Measurements from ENCODE around the gene ISCA2. TPM values are rescaled to one million over a fixed set of nuclear protein-coding genes. Genes with fewer than 3 reads are reported as not detected.

Gene ISCA2
- total RNA-seq, 3 donors from 2014 or later (not counting 1 experiment from before 2014, with no cell fraction given), result 12.0 to 18.2 (median 15.3) TPM

GRCh38 chr14:74510223-74510931 is 16.8 kb downstream of the ISCA2 start:
- Mint-ChIP-seq H3K9me3 (no peaks in the 10 kb centered on the region), H3K4me1 (peaks cover 0 to 12% of the 10 kb centered on the region in 2 donors), H3K27ac (no peak overlapping the region), H3K4me3 (no peak overlapping the region), H3K27me3 (ENCODE audit: low read depth in 2 of 2) (no peaks in the 10 kb centered on the region), H3K36me3 (no peaks in the 10 kb centered on the region)
- TF ChIP-seq CTCF (IDR thresholded peaks at IDR 0.05), result no peak
- no peaks in the 10 kb centered on the region for H3K36me3 ChIP-seq (ENCODE audit: control insufficient read depth, insufficient read depth, low read length)
- intact Hi-C loops (cut with micrococcal nuclease), result no loop called here
- no peak for DNase-seq
- H3K27ac ChIP-seq (ENCODE audit: low read length), result no peak overlapping the region
- H3K4me1 ChIP-seq (ENCODE audit: control insufficient read depth, insufficient read depth, low read length), result peaks cover 9% of the 10 kb centered on the region
- ATAC-seq, result no peak
- H3K27me3 ChIP-seq (ENCODE audit: control insufficient read depth, insufficient read depth, low read length), result no peaks in the 10 kb centered on the region
- no peaks in the 10 kb centered on the region for H3K9me3 ChIP-seq (ENCODE audit: control insufficient read depth, insufficient read depth, low read length)
- WGBS (ENCODE audit: insufficient coverage), result 89% methylated on average over 21 of the region's 21 CpGs
- H3K4me3 ChIP-seq (ENCODE audit: low read length), result no peak overlapping the region

GRCh38 chr14:74510959-74511409 is 17.4 kb downstream of the ISCA2 start:
- no peak overlapping the region for H3K27ac Mint-ChIP-seq
- peaks cover 0 to 12% of the 10 kb centered on the region in 2 donors for H3K4me1 Mint-ChIP-seq
- no peak overlapping the region for H3K4me3 ChIP-seq (ENCODE audit: low read length)
- no peak overlapping the region for H3K4me3 Mint-ChIP-seq
- no peaks in the 10 kb centered on the region for H3K36me3 ChIP-seq (ENCODE audit: control insufficient read depth, insufficient read depth, low read length)
- DNase-seq (no peak), ATAC-seq (no peak)
- H3K27me3 ChIP-seq (ENCODE audit: control insufficient read depth, insufficient read depth, low read length), result no peaks in the 10 kb centered on the region
- H3K27me3 Mint-ChIP-seq (ENCODE audit: low read depth in 2 of 2), result no peaks in the 10 kb centered on the region
- 92% methylated on average over 10 of the region's 10 CpGs for WGBS (ENCODE audit: insufficient coverage)
- H3K9me3 Mint-ChIP-seq, result no peaks in the 10 kb centered on the region
- no peak for TF ChIP-seq CTCF (IDR thresholded peaks at IDR 0.05)
- H3K36me3 Mint-ChIP-seq, result no peaks in the 10 kb centered on the region
- intact Hi-C loops (cut with micrococcal nuclease), result no loop called here
- H3K27ac ChIP-seq (ENCODE audit: low read length), result no peak overlapping the region
- peaks cover 9% of the 10 kb centered on the region for H3K4me1 ChIP-seq (ENCODE audit: control insufficient read depth, insufficient read depth, low read length)
- H3K9me3 ChIP-seq (ENCODE audit: control insufficient read depth, insufficient read depth, low read length), result no peaks in the 10 kb centered on the region

GRCh38 chr14:74511966-74512830 is 18.6 kb downstream of the ISCA2 start:
- H3K36me3 ChIP-seq (ENCODE audit: control insufficient read depth, insufficient read depth, low read length), result no peaks in the 10 kb centered on the region
- no peaks in the 10 kb centered on the region for H3K27me3 ChIP-seq (ENCODE audit: control insufficient read depth, insufficient read depth, low read length)
- Mint-ChIP-seq H3K27me3 (ENCODE audit: low read depth in 2 of 2) (no peaks in the 10 kb centered on the region), H3K9me3 (no peaks in the 10 kb centered on the region), H3K36me3 (no peaks in the 10 kb centered on the region), H3K27ac (no peak overlapping the region), H3K4me1 (peaks cover 0 to 12% of the 10 kb centered on the region in 2 donors), H3K4me3 (no peak overlapping the region)
- intact Hi-C loops (cut with micrococcal nuclease), result no loop called here
- no peak for TF ChIP-seq CTCF (IDR thresholded peaks at IDR 0.05)
- ATAC-seq, result no peak
- H3K4me1 ChIP-seq (ENCODE audit: control insufficient read depth, insufficient read depth, low read length), result peaks cover 9% of the 10 kb centered on the region
- DNase-seq, result no peak
- no peak overlapping the region for H3K27ac ChIP-seq (ENCODE audit: low read length)
- 75% methylated on average over 10 of the region's 10 CpGs for whole genome bisulfite sequencing (ENCODE audit: insufficient coverage)
- no peak overlapping the region for H3K4me3 ChIP-seq (ENCODE audit: low read length)
- no peaks in the 10 kb centered on the region for H3K9me3 ChIP-seq (ENCODE audit: control insufficient read depth, insufficient read depth, low read length)
